IMR-90 (cell line): ENCODE measurements around the gene HDAC2. TPM values are rescaled to one million over a fixed set of nuclear protein-coding genes. Genes with fewer than 3 reads are reported as not detected.

Experiments
- ATAC-seq: fragments of 200-7000 bp; cut with Tn5 transposase; 2 replicates; pipeline ENCODE4 v1.9.1; 2020; ENCODE audit warnings: low read depth, mild to moderate bottlenecking, moderate library complexity
- BruUV-seq: library from RNA; stranded (reverse); fragments of 400-500 nt; replicated peaks from 2 replicates; lab custom pipeline; 2021; lab: Mats Ljungman, UMichigan
- CTCF ChIA-PET: fragments of 300-600 bp; formaldehyde crosslinking; extraction: SDS; loops from one replicate; lab custom pipeline; 2021; ENCODE audit warnings: antibody characterized with exemption; lab: Yijun Ruan, JAX
- POLR2A ChIA-PET: fragments of 300-600 bp; sonication (Branson Sonifier 250); formaldehyde crosslinking; loops from one replicate; lab custom pipeline; 2022; ENCODE audit warnings: antibody characterized with exemption; ENCODE audit not compliant: unreplicated experiment; lab: Charles Lee
- DNase-seq: peaks from one replicate; pipeline ENCODE4 v3.0.0; 2013
- H2AFZ ChIP-seq: replicated peaks from 2 replicates; pipeline ENCODE3; 2013; ENCODE audit warnings: low read length, mild to moderate bottlenecking; ENCODE audit not compliant: poor library complexity
- H2AK5ac ChIP-seq: 2 replicates; pipeline ENCODE4 v1.6.1; 2013; ENCODE audit warnings: low read depth, low read length, inconsistent platforms
- H2AK9ac ChIP-seq: replicated peaks from 2 replicates; pipeline ENCODE3; 2013; ENCODE audit warnings: mild to moderate bottlenecking, low read depth, low read length, moderate library complexity; ENCODE audit not compliant: poor library complexity
- H2BK120ac ChIP-seq: 2 replicates; pipeline ENCODE4 v1.6.1; 2013; ENCODE audit warnings: low read depth, low read length, inconsistent platforms
- H2BK15ac ChIP-seq: 3 replicates; pipeline ENCODE4 v1.6.1; 2013; ENCODE audit warnings: low read depth, low read length, inconsistent platforms
- H2BK20ac ChIP-seq: 2 replicates; pipeline ENCODE4 v1.6.1; 2013; ENCODE audit warnings: low read depth, mild to moderate bottlenecking, inconsistent platforms, low read length, moderate library complexity
- H2BK5ac ChIP-seq: 2 replicates; pipeline ENCODE4 v1.6.1; 2013; ENCODE audit warnings: mild to moderate bottlenecking, low read depth, low read length, inconsistent platforms; ENCODE audit not compliant: poor library complexity, severe bottlenecking
- H3K14ac ChIP-seq: replicated peaks from 2 replicates; pipeline ENCODE4 v1.6.1; 2013; ENCODE audit warnings: low read depth, low read length, inconsistent platforms
- H3K18ac ChIP-seq: 2 replicates; pipeline ENCODE4 v1.6.1; 2013; ENCODE audit warnings: low read depth, low read length, control low read depth
- H3K23ac ChIP-seq: 2 replicates; pipeline ENCODE4 v1.6.1; 2013; ENCODE audit warnings: low read depth, low read length, inconsistent platforms
- H3K27ac ChIP-seq: 2 replicates; pipeline ENCODE4 v1.5.1; 2013; ENCODE audit warnings: mild to moderate bottlenecking, control low read depth, low read length; ENCODE audit not compliant: insufficient read depth
- H3K27me3 ChIP-seq: 2 replicates; pipeline ENCODE4 v1.6.1; 2013; ENCODE audit warnings: low read length; ENCODE audit not compliant: control insufficient read depth, insufficient read depth
- H3K36me3 ChIP-seq: 2 replicates; pipeline ENCODE4 v1.6.1; 2013; ENCODE audit warnings: low read length, mixed read lengths; ENCODE audit not compliant: control insufficient read depth, insufficient read depth
- H3K4ac ChIP-seq: 2 replicates; pipeline ENCODE4 v1.6.1; 2013; ENCODE audit warnings: low read depth, low read length, inconsistent platforms
- H3K4me1 ChIP-seq: 2 replicates; pipeline ENCODE4 v1.6.1; 2013; ENCODE audit warnings: low read length, mixed read lengths; ENCODE audit not compliant: control insufficient read depth, insufficient read depth
- H3K4me2 ChIP-seq: 2 replicates; pipeline ENCODE4 v1.6.1; 2013; ENCODE audit warnings: low read depth, mild to moderate bottlenecking, control low read depth, low read length, moderate library complexity
- H3K4me3 ChIP-seq: 2 replicates; pipeline ENCODE4 v1.5.1; 2013; ENCODE audit warnings: low read depth, mild to moderate bottlenecking, control low read depth, low read length, moderate library complexity; ENCODE audit not compliant: insufficient read depth
- H3K56ac ChIP-seq: 2 replicates; pipeline ENCODE4 v1.6.1; 2013; ENCODE audit warnings: low read length, inconsistent platforms; ENCODE audit not compliant: insufficient read depth; ENCODE audit errors: extremely low read depth
- H3K79me1 ChIP-seq, 2 experiments: 2 replicates each; pipeline ENCODE4 v1.6.1; 2013; ENCODE audit warnings: low read length in 2 of 2, inconsistent platforms in 1 of 2, low read depth in 1 of 2
- H3K9ac ChIP-seq: 2 replicates; pipeline ENCODE4 v1.6.1; 2013; ENCODE audit warnings: low read depth, low read length, control low read depth
- H3K9me1 ChIP-seq: 2 replicates; pipeline ENCODE4 v1.6.1; 2013; ENCODE audit warnings: low read length, inconsistent platforms; ENCODE audit not compliant: insufficient read depth
- H3K9me3 ChIP-seq: 2 replicates; pipeline ENCODE4 v1.6.1; 2013; ENCODE audit warnings: low read length; ENCODE audit not compliant: control insufficient read depth, insufficient read depth
- H4K20me1 ChIP-seq: 2 replicates; pipeline ENCODE4 v1.6.1; 2013; ENCODE audit warnings: low read length, inconsistent platforms; ENCODE audit not compliant: insufficient read depth
- H4K5ac ChIP-seq: 2 replicates; pipeline ENCODE4 v1.6.1; 2013; ENCODE audit warnings: mild to moderate bottlenecking, low read depth, low read length, control low read depth
- H4K8ac ChIP-seq, 2 experiments: 2 replicates each; pipeline ENCODE4 v1.6.1; 2013; ENCODE audit warnings: low read depth in 2 of 2, low read length in 2 of 2, control low read depth in 1 of 2, inconsistent platforms in 1 of 2
- H4K91ac ChIP-seq: 2 replicates; pipeline ENCODE4 v1.6.1; 2013; ENCODE audit warnings: low read depth, low read length, inconsistent platforms; ENCODE audit not compliant: insufficient read depth
- CHD1 ChIP-seq: IDR thresholded peaks from 2 replicates; pipeline ENCODE4 v1.6.1; 2012; ENCODE audit warnings: low read depth, low read length, improper control_type of control experiment
- CTCF ChIP-seq: conservative IDR thresholded peaks from 2 replicates; pipeline ENCODE4 v1.5.1; 2012; ENCODE audit warnings: mild to moderate bottlenecking, low read depth, low read length, improper control_type of control experiment
- ELK1 ChIP-seq: fragments of 150-350 bp; IDR thresholded peaks from 2 replicates; pipeline ENCODE4 v1.6.1; 2016; ENCODE audit warnings: low read depth, mild to moderate bottlenecking, low read length, moderate library complexity, borderline replicate concordance
- FOS ChIP-seq: fragments of 150-350 bp; IDR thresholded peaks from 2 replicates; pipeline ENCODE4 v1.6.1; 2016; ENCODE audit warnings: low read depth, low read length
- MAZ ChIP-seq: IDR thresholded peaks from 2 replicates; pipeline ENCODE4 v1.6.1; 2012; ENCODE audit warnings: low read depth, mild to moderate bottlenecking, low read length, improper control_type of control experiment, moderate library complexity, borderline replicate concordance
- MXI1 ChIP-seq: IDR thresholded peaks from 2 replicates; pipeline ENCODE4 v1.6.1; 2012; ENCODE audit warnings: low read depth, mild to moderate bottlenecking, low read length, moderate library complexity, borderline replicate concordance
- NFE2L2 ChIP-seq: fragments of 150-350 bp; IDR thresholded peaks from 2 replicates; pipeline ENCODE4 v1.6.1; 2016; ENCODE audit warnings: low read depth, mild to moderate bottlenecking, low read length
- POLR2A ChIP-seq: IDR thresholded peaks from 2 replicates; pipeline ENCODE4 v1.6.1; 2012; ENCODE audit warnings: mild to moderate bottlenecking, low read depth, low read length
- RAD21 ChIP-seq: IDR thresholded peaks from 2 replicates; pipeline ENCODE4 v1.6.1; 2012; ENCODE audit warnings: low read length, improper control_type of control experiment
- RFX5 ChIP-seq: IDR thresholded peaks from 2 replicates; pipeline ENCODE4 v1.8.0; 2012; ENCODE audit warnings: low read depth, mild to moderate bottlenecking, low read length, moderate library complexity
- SMC3 ChIP-seq: fragments of 150-350 bp; IDR thresholded peaks from 2 replicates; pipeline ENCODE4 v1.6.1; 2016; ENCODE audit warnings: low read depth, mild to moderate bottlenecking, antibody characterized with exemption, low read length, moderate library complexity
- USF2 ChIP-seq: fragments of 150-350 bp; IDR thresholded peaks from 2 replicates; pipeline ENCODE4 v1.6.1; 2017; ENCODE audit warnings: mild to moderate bottlenecking, antibody characterized with exemption, low read length, low read depth
- dilution Hi-C: fragments of 300-500 bp; cut with HindIII; formaldehyde crosslinking; loops from one replicate; pipeline ENCODE4 v1.14.3; 2018; ENCODE audit warnings: low sequenced_read_pairs; ENCODE audit not compliant: unreplicated experiment
- in situ Hi-C: fragments of 300-500 bp; cut with MboI; formaldehyde crosslinking; loops from 3 replicates; pipeline ENCODE4 v1.14.3; 2019; ENCODE audit warnings: low sequenced_read_pairs, inconsistent platforms, mixed read lengths
- intact Hi-C: fragments of 100-400 bp; cut with micrococcal nuclease; formaldehyde crosslinking; loops from 2 replicates; pipeline ENCODE4 v1.10.0; 2022
- polyA plus RNA-seq, 3 experiments: library from polyadenylated mRNA; depleted of rRNA; stranded (reverse); fragments of >200 nt; gene quantifications; 2 replicates each; pipeline ENCODE4 v1.2.3, GENCODE V29; 2012; ENCODE audit warnings: low replicate concordance in 1 of 3
- total RNA-seq: library from RNA; depleted of rRNA; stranded (reverse); fragments of >200 nt; gene quantifications from 2 replicates; pipeline ENCODE4 v1.2.3, GENCODE V29; 2012

HDAC2 gene
- total and polyA plus RNA-seq, 2 of the 4 experiments (the other 2 are of a cell fraction), result 72.6 to 122 TPM

- TF ChIP-seq RFX5 (no peak), SMC3 (no peak)
Measured at GRCh38 chr6:113995634-113996033, 24.7 kb upstream of the HDAC2 start (continued).

- Histone ChIP-seq H2AK9ac (no peak overlapping the region), H3K79me1 (peaks cover 5 to 18% of the 10 kb centered on the region in 2 experiments), H3K18ac (peak overlapping the region; percentile 3; the same call in 1 of the 2 replicates), H3K23ac (no peak overlapping the region), H3K4ac (no peak overlapping the region), H2BK15ac (no peak overlapping the region; the same call in 2 of the 3 replicates), H2AFZ (peak overlapping the region; percentile 56), H4K8ac (peak overlapping the region in 1 of 2 experiments; percentile 63; a peak in 1 of 4 replicates), H3K14ac (no peak overlapping the region), H2BK120ac (peak overlapping the region; percentile 60; the same call in 1 of the 2 replicates), H3K4me3 (no peak overlapping the region), H3K9me3 (peaks cover 2% of the 10 kb centered on the region; the same call in 1 of the 2 replicates), H2BK20ac (peak overlapping the region; percentile 71; the same call in 1 of the 2 replicates), H3K27me3 (no peaks in the 10 kb centered on the region), H4K20me1 (no peaks in the 10 kb centered on the region), H3K36me3 (no peaks in the 10 kb centered on the region), H3K27ac (peak overlapping the region; percentile 1; the same call in 1 of the 2 replicates), H3K4me2 (no peak overlapping the region; the same call in 1 of the 2 replicates), H3K56ac (no peak overlapping the region), H2BK5ac (peak overlapping the region; percentile 92), H3K4me1 (peaks cover 6% of the 10 kb centered on the region), H3K9me1 (peaks cover 3% of the 10 kb centered on the region; the same call in 1 of the 2 replicates), H3K9ac (no peak overlapping the region), H4K5ac (no peak overlapping the region), H4K91ac (0 out of 2 replicates have a peak overlapping the region, but pooled peaks have one; percentile 53), H2AK5ac (no peak overlapping the region)
- intact Hi-C loops (loop anchor here (1.0 to 10.0 kb wide), 4 partner anchors 113 to 1900 kb away; partner anchors contain the start of gene HS3ST5), in situ Hi-C loops (loop anchor here (5.0 to 25.0 kb wide), 2 partner anchors 112 to 292 kb away; no protein-coding TSS in a partner anchor), dilution Hi-C loops (no loop called here)
- DNase-seq (peak; percentile 93), ATAC-seq (peak; percentile 82)
- ChIA-PET CTCF (interaction anchor here (0.6 to 4.9 kb wide), 25 partner anchors 11 to 1901 kb away, joined by 3 to 78 read pairs (median 5); partner anchors contain the start of genes HDAC2 and HS3ST5), POLR2A (interaction anchor here (0.6 kb wide), 1 partner anchor 908 kb away, joined by 16 read pairs; no protein-coding TSS in a partner anchor)
- BruUV-seq, result no TSS peak
- TF ChIP-seq CHD1 (no peak), MAZ (no peak), POLR2A (no peak), CTCF (peak; percentile 99; the same call in 1 of the 2 replicates), MXI1 (no peak), NFE2L2 (peak; percentile 6; the same call in 1 of the 2 replicates), FOS (no peak), RAD21 (peak; percentile 91), ELK1 (no peak), SMC3 (peak; percentile 89), USF2 (no peak; the same call in 1 of the 2 replicates), RFX5 (no peak)
Measured at GRCh38 chr6:113994934-113995342, 24.0 kb upstream of the HDAC2 start.
